HG02973 (cell line): ENCODE results near the gene RPS15A.
A peak's percentile ranks its signal among the peaks of the same experiment; 100 is the strongest.
"Not testable (repeated sequence)": the region's sequence is repeated elsewhere in the genome, so short reads cannot be mapped to it uniquely, and the experiment has no call there.

ENCODE experiments used
- ATAC-seq: cut with Tn5 transposase; IDR thresholded peaks from one replicate; pipeline ENCODE4 v1.9.1; 2021; ENCODE audit warnings: moderate library complexity; ENCODE audit not compliant: unreplicated experiment

The RPS15A gene

GRCh38 chr16:18797746-18798145 is 7.6 kb upstream of the RPS15A start:
- no peak for ATAC-seq

DNA sequence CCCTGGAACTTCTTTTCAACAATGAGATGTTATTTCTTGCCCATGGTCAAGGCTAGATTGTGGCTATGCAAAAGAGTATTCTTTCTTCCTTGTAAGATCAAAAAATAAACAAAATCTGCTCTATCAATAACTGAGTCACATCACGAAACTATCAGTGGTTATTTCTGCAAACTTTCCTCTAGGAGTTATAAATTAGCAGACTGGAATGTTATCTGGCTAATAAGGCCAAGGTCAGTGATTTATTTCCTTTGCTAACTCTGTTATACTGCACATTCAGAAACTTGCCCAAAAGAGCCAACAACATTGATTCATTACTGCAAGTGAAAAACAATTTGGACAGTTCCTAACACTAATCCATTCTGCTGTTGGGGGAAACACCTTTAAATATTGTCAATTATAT is 6.2 kb upstream of the RPS15A start:
- ATAC-seq, result no peak

DNA sequence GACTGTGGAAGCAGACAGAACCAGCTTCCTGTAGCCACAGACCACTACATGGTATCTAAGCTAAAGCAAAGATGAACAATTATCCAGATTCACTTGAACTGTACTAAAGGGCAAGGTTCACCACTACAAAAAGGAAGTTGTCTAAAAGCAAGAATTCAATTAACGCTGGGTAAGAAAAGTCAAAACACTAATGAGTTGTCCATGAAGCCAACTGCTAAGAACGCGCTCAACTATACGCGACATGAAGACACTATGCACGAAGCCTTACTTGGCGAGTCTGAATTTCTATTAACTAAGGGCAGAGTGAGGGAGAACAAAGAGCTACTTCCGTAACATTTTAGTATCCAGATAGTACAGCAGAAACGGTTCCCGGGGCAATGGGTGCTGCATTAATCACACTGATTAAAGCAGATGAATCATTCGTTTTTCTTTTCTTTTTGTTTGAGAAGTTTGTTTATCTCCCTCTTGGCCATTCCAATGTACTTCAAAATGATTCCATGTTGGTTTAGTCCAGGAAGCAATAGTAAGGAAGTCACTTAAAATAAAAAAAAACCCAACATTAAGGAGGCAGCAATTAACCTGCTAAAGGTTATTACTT is 2.8 kb upstream of the RPS15A start:
- ATAC-seq, result no peak

DNA sequence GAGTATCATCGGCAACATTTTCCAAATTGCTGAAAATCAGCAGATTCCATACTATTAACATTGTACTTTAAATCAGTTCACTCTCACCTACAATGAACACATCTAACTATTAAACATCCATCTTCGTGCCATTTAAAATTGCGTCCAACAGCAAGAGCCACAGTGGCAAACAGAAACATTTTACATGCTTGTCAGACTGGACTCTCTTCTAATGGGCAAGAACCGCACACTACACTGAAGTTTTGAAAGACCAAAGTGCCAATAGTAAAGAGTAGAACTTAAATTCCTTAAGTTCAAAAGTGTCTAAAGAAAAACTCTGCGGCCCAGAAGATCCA is 652 bp downstream of the RPS15A start:
- ATAC-seq, result no peak

DNA sequence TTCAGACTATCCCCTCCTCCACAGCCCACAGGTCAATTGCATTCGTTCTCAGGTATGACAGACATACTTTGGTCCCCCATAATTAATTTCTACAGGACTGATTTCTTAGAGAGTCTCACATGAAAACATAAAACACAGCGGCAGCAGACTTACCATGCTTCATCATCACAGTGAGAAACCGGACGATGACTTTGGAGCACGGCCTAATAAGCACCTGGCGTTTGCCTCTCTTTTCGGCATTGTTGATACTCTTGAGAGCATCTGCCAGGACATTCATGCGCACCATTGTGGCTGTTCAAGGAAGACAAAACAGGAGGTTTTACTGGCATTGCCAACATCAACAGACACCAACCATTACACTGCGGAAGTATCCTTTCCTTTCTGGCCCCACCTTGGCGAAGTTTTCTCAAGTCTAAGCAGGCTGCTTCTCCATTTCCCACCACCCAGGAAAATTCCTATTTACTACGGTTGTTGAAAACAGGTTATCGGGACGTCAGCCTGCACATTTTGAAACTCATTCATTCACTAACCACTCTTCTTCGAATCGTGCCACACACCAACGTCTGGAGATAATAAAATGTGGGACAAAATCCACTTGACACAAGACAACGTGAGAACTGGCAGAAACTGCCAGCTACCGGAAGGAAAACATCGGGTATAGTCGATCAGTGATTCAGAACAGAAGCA is 1.2 kb downstream of the RPS15A start:
- ATAC-seq, result no peak

GRCh38 chr16:18784917-18785623 is 5.1 kb downstream of the RPS15A start:
- ATAC-seq, result no peak

- no peak for ATAC-seq
These were observed 6.4 kb downstream of the RPS15A start for GRCh38 chr16:18783430-18784341.

DNA sequence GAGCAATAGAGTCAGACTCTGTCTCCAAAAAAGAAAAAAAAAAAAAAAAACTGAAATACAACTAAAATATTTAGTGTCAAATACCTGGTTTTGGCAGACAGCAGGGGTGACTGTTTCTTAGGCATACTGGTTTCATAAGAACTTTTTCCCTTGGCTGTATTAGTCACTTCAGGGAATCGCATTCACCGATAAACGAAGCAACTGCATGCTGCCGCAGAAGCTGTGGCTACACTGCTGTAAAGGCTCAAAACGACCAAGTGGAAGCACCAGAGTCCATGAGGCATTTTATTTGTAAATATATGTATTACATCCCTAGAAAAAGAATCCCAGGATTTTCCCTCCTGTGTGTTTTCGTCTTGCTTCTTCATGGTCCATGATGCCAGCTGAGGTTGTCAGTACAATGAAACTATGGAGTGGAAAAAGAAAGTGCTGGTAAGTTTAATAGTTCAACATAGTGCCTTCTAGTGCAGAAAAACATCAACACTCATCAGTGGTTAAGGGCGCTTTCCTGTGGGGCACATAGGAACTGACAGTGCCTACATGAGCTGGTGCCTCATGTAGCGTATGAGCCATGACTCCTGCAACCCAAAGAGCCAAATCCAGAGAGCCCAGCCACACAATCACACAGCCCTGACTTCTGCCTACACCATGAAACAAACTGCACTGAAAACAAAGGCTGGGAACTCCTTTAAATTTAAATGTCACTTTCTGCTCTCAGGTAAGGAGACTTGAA is 7.3 kb downstream of the RPS15A start:
- ATAC-seq, result no peak

- not testable (repeated sequence) for ATAC-seq
These were observed 8.9 kb downstream of the RPS15A start for GRCh38 chr16:18781232-18781631.

GRCh38 chr16:18780460-18781026 is 9.6 kb downstream of the RPS15A start:
- not testable (repeated sequence) for ATAC-seq

- not testable (repeated sequence) for ATAC-seq
These were observed 12.5 kb downstream of the RPS15A start for GRCh38 chr16:18777664-18778063.

DNA sequence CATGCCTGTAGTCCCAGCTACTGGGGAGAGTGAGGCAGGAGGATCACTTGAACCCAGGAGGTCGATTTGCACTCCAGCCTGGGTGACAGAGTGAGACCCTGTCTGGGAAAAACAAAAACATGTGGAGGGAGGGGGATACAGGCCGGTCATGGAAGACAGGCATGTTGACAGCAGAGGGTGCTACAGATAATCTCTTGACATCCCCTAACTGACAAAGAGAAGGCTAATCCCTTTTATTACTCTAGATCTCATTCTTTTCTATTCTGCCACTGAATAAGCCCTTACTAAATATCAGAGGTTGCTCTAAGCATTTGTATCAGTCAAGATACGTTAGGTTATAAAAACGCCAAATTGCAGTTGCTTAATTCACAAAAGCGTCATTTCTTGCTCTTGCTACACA is 13.8 kb downstream of the RPS15A start:
- not testable (repeated sequence) for ATAC-seq

- not testable (repeated sequence) for ATAC-seq
These were observed 15.5 kb downstream of the RPS15A start for GRCh38 chr16:18774651-18775050.

GRCh38 chr16:18772171-18772570 is 18.0 kb downstream of the RPS15A start:
- ATAC-seq, result not testable (repeated sequence)

GRCh38 chr16:18770336-18770962 is 19.7 kb downstream of the RPS15A start:
- not testable (repeated sequence) for ATAC-seq

DNA sequence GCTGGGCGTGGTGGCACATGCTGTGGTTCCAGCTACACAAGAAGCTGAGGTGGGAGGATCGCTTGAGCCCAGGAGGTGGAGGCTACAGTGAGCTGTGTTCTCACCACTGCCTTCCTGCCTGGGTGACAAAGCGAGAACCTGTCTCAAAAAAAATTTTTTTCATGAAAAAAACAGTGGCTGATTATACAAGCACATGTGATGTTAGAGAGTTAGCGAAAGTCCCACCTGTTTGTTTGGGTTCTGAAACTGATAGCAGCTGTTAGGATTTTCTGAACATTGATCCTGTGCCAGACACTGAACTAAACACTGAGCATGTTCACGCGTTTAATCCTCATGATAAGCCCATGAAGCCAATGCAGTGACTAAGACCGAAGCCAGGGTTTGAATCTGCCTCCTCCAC is 22.9 kb downstream of the RPS15A start:
- peak; percentile 50 for ATAC-seq

- peak; percentile 46 for ATAC-seq
These were observed 27.4 kb downstream of the RPS15A start for GRCh38 chr16:18762713-18763112.

GRCh38 chr16:18759598-18760520 is 30.3 kb downstream of the RPS15A start:
- peak; percentile 43 for ATAC-seq
